ENCODE data around the gene KCNJ3.

KCNJ3 gene

DNA sequence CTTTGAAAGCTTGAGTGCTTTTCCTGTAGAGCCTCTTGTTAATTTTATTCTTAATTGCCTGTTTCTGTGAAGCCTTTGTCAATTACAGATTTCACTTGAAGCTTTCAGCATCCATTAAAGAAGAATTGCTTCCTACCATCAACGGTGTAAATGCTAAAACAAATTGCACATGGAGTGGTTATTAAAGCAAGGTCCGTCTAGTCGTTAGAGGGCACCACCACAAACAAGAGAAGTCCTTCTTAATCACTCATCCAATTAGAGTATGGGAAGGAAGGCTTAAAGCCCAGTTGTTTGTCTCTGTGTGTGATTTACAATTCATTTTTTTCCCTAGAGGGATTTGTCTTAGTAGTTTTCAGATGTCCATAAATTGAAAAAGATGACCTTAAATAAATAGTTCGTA, 1.6 kb downstream of the KCNJ3 start:
- no peak for DNase-seq (ENCODE audit: low read depth)
- no peak overlapping the region for H3K4me3 ChIP-seq (ENCODE audit: control insufficient read depth, low read depth, low read length)
- TF ChIP-seq, protein P1, sequence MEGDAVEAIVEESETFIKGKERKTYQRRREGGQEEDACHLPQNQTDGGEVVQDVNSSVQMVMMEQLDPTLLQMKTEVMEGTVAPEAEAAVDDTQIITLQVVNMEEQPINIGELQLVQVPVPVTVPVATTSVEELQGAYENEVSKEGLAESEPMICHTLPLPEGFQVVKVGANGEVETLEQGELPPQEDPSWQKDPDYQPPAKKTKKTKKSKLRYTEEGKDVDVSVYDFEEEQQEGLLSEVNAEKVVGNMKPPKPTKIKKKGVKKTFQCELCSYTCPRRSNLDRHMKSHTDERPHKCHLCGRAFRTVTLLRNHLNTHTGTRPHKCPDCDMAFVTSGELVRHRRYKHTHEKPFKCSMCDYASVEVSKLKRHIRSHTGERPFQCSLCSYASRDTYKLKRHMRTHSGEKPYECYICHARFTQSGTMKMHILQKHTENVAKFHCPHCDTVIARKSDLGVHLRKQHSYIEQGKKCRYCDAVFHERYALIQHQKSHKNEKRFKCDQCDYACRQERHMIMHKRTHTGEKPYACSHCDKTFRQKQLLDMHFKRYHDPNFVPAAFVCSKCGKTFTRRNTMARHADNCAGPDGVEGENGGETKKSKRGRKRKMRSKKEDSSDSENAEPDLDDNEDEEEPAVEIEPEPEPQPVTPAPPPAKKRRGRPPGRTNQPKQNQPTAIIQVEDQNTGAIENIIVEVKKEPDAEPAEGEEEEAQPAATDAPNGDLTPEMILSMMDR (conservative IDR thresholded peaks at IDR 0.05; ENCODE audit: control insufficient read depth, insufficient read depth, low read depth, low read length): no peak

DNA sequence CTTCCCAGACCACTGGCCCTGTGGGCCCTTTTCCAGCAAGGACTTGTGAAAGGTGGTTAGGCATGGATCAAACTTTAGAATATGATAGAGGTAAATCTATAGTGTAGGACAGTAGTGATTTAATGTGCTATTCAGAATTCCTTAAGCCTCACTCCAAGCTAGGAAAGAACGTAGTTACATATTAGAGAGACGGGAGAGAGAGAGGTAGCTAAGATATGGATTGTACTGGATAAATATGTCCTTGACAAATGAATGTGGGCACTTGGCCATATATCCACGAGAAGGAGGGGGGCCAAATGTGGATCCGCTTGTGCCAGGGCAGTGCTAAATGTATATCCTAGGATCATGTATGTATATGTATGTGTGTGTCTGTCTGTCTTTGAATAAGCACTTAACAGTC, 6.5 kb downstream of the KCNJ3 start:
- no peak overlapping the region for H3K4me3 ChIP-seq (ENCODE audit: control insufficient read depth, low read depth, low read length)

DNA sequence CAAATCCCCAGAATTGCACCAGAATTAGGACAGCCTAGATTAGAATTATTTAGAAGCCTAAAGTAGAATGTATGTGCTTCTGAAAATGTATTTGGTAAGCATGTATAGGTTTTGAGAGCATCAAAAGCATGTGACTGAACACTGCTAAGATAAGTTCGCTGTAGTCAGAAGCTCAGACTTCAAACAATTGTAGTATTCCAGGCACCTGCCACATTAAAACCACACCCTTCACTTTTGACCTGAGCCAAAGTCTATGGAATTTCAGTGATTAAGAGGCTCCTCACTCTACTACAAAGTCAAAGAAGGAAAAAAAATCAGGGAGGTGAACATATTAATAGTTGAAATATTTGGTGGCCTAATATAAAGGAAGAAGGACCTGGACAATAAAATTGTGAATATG, 8.2 kb downstream of the KCNJ3 start:
- no peak for DNase-seq (ENCODE audit: low read depth)
- TF ChIP-seq, protein P1 (conservative IDR thresholded peaks at IDR 0.05; ENCODE audit: control insufficient read depth, insufficient read depth, low read depth, low read length): no peak

More for the DNA sequence above, 6.5 kb downstream of the KCNJ3 start:
- TF ChIP-seq, protein P1 (conservative IDR thresholded peaks at IDR 0.05; ENCODE audit: control insufficient read depth, insufficient read depth, low read depth, low read length): no peak
- DNase-seq (ENCODE audit: low read depth): no peak

DNA sequence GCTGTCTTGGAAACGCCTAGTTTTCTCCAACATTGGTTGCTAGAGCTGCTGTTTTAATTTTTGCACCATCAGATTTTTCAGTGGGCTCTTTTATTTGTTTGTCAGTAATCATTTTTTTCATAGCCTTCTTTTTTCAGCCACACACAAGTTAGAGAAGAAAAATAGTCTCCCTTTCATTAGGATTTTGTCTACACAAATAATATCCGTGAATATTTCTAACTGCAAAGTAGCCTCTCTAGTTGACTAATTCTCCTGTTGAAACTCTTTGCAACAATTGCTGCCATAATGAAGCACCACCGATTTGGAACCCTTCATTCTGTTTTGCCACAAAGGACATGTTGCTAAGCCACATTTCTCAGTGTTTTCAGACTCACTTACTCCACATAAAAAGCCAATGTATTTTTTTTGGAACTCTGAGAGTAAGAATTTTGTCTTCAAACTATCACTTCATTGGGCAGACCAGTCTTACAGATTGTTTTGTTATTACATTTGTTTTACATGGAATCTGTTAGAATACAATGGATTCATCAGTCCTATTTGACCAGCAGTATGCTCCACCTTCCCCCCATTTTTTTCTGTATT, 9.6 kb downstream of the KCNJ3 start:
- TF ChIP-seq, protein P1 (conservative IDR thresholded peaks at IDR 0.05; ENCODE audit: control insufficient read depth, insufficient read depth, low read depth, low read length): no peak
- no peak for DNase-seq (ENCODE audit: low read depth)
- H3K4me3 ChIP-seq (ENCODE audit: control insufficient read depth, low read depth, low read length): no peak overlapping the region

More for the DNA sequence above, 8.2 kb downstream of the KCNJ3 start:
- H3K4me3 ChIP-seq (ENCODE audit: control insufficient read depth, low read depth, low read length): no peak overlapping the region

DNA sequence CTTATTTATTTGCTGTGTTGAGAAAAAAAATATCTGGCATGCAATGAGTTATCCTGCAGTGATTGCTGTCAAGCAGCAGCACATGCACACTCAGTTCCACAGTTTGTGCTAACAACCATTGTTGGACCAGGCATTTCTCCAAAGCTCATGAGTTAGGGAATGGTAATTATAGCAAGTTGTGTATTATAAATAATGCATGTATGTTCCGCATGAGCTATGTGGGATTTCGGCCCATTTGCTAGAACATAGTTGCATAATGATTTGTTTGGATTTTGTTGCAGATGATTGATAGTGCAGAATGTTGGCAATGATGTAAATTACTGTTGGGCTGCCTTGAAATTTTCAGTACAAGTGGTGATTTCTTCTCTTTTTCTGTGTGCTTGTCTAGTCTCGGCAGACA, 10.7 kb downstream of the KCNJ3 start:
- no peak overlapping the region for H3K4me3 ChIP-seq (ENCODE audit: control insufficient read depth, low read depth, low read length)
- TF ChIP-seq, protein P1 (conservative IDR thresholded peaks at IDR 0.05; ENCODE audit: control insufficient read depth, insufficient read depth, low read depth, low read length): no peak
- DNase-seq (ENCODE audit: low read depth): no peak

DNA sequence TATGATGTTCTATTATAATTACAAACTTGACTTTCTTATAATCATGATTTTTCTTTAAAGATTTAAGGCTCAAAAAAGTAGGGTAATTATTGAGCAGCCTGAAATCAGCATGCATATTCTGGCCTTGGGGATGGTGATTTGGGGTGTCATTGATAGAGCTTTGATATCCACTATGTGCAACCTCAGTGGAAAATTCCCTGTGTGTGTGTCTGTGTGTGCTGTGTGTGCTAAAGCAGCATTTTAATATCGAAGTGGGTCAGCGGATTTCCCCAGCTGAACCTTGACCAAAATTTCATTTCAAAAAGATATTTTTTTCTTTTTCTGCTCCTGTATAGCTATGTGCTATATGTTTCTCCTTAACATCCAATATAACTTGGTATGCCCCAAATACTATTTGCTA, 11.6 kb downstream of the KCNJ3 start:
- no peak overlapping the region for H3K4me3 ChIP-seq (ENCODE audit: control insufficient read depth, low read depth, low read length)
- no peak for DNase-seq (ENCODE audit: low read depth)
- TF ChIP-seq, protein P1 (conservative IDR thresholded peaks at IDR 0.05; ENCODE audit: control insufficient read depth, insufficient read depth, low read depth, low read length): no peak

DNA sequence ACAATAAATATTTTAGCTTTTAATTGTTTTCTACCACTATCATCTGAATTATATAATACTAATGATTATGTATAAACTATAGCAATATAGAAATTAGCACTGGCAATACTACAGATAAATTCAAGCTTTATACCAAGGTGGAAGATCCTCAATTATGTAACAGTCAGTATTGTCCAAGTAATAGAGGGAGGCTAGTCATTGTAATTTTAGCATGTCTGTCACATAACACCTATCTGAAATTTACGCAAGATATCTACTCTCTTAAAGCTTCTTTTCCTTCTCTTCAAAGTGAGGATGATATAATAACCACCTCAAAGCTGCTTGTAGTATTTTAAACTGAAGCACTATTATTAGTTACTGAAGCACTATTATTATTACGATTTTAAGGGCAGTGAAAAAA, 12.2 kb downstream of the KCNJ3 start:
- no peak for DNase-seq (ENCODE audit: low read depth)
- no peak overlapping the region for H3K4me3 ChIP-seq (ENCODE audit: control insufficient read depth, low read depth, low read length)
- TF ChIP-seq, protein P1 (conservative IDR thresholded peaks at IDR 0.05; ENCODE audit: control insufficient read depth, insufficient read depth, low read depth, low read length): no peak

Data from fibroblast of mammary gland (primary cell).